Kidney epithelial cell (primary cell): ENCODE data around the gene HTRA2. TPM values are rescaled to one million over a fixed set of nuclear protein-coding genes. Genes with fewer than 3 reads are reported as not detected.
"Not testable (repeated sequence)": the region's sequence is repeated elsewhere in the genome, so short reads cannot be mapped to it uniquely, and the experiment has no call there.

Source experiments
- DNase-seq: peaks from one replicate; pipeline ENCODE4 v3.0.0-alpha.2; 2010; ENCODE audit warnings: low read depth
- H3K27me3 ChIP-seq: 2 replicates; pipeline ENCODE4 v1.6.0; 2011; ENCODE audit warnings: low read length; ENCODE audit not compliant: control insufficient read depth, insufficient read depth
- H3K36me3 ChIP-seq: 2 replicates; pipeline ENCODE4 v1.5.1; 2011; ENCODE audit warnings: low read length; ENCODE audit not compliant: control insufficient read depth, insufficient read depth
- H3K4me3 ChIP-seq: 2 replicates; pipeline ENCODE4 v1.5.1; 2011; ENCODE audit warnings: low read depth, mild to moderate bottlenecking, control low read depth, low read length
- total RNA-seq: library from RNA; depleted of rRNA; stranded (reverse); fragments of >200 nt; gene quantifications from 2 replicates; pipeline ENCODE4 v1.2.3, GENCODE V29; 2015
- TF ChIP-seq, protein P1 (sequence below): IDR thresholded peaks from 2 replicates; pipeline ENCODE4 v1.5.1; 2011; ENCODE audit warnings: mild to moderate bottlenecking, moderate library complexity, low read length, control low read depth, inconsistent platforms; ENCODE audit not compliant: insufficient read depth, poor library complexity, severe bottlenecking

The HTRA2 gene
- total RNA-seq, 1 donor from 2014 or later = 35.1 TPM

- H3K27me3 ChIP-seq = no peaks in the 10 kb centered on the region
- H3K36me3 ChIP-seq = no peaks in the 10 kb centered on the region
- TF ChIP-seq, protein P1, sequence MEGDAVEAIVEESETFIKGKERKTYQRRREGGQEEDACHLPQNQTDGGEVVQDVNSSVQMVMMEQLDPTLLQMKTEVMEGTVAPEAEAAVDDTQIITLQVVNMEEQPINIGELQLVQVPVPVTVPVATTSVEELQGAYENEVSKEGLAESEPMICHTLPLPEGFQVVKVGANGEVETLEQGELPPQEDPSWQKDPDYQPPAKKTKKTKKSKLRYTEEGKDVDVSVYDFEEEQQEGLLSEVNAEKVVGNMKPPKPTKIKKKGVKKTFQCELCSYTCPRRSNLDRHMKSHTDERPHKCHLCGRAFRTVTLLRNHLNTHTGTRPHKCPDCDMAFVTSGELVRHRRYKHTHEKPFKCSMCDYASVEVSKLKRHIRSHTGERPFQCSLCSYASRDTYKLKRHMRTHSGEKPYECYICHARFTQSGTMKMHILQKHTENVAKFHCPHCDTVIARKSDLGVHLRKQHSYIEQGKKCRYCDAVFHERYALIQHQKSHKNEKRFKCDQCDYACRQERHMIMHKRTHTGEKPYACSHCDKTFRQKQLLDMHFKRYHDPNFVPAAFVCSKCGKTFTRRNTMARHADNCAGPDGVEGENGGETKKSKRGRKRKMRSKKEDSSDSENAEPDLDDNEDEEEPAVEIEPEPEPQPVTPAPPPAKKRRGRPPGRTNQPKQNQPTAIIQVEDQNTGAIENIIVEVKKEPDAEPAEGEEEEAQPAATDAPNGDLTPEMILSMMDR = no peak
- no peak overlapping the region for H3K4me3 ChIP-seq
- DNase-seq = no peak
These were observed 30.2 kb downstream of the HTRA2 start for GRCh38 chr2:74559912-74560311.

GRCh38 chr2:74560591-74560990, 30.9 kb downstream of the HTRA2 start:
- TF ChIP-seq, protein P1 = no peak
- H3K4me3 ChIP-seq = no peak overlapping the region
- no peak for DNase-seq
- no peaks in the 10 kb centered on the region for H3K27me3 ChIP-seq
- H3K36me3 ChIP-seq = no peaks in the 10 kb centered on the region

- H3K27me3 ChIP-seq, H3K36me3 ChIP-seq, H3K4me3 ChIP-seq, DNase-seq: not testable (repeated sequence)
These were observed 31.3 kb downstream of the HTRA2 start for GRCh38 chr2:74561022-74561421.

DNA sequence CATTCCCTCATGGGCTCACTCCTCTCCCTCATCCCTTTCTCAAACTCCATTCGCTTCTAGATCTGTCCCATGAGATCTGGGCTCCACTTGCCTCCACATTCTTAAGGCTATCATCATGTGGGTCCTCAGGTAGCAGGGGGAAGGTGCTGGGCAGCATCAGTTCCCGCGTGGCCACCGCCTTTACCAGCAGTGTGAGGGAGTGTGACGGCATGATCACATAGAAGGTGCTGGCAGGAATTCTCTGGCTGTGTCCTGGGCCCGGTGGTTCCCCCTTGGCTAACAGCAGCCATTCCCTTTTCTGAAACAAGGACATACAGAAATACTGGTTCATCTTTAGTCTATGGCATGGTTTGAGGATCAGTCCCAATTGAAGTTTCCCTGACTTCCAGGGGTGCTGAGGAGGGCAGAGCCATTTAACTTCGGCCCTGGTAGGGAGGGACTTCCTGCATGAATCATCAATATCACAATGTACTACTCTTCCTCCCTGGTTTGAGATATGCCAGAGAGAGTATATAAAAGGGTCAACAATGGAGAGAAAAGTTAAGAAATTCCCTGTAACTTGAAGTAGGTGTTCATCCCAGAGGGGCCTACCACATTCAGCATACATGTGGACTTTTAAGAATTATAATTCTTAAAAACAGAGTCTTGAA, 32.5 kb downstream of the HTRA2 start:
- H3K4me3 ChIP-seq = no peak overlapping the region
- H3K27me3 ChIP-seq = no peaks in the 10 kb centered on the region
- no peak for DNase-seq
- TF ChIP-seq, protein P1 = no peak
- H3K36me3 ChIP-seq = no peaks in the 10 kb centered on the region

DNA sequence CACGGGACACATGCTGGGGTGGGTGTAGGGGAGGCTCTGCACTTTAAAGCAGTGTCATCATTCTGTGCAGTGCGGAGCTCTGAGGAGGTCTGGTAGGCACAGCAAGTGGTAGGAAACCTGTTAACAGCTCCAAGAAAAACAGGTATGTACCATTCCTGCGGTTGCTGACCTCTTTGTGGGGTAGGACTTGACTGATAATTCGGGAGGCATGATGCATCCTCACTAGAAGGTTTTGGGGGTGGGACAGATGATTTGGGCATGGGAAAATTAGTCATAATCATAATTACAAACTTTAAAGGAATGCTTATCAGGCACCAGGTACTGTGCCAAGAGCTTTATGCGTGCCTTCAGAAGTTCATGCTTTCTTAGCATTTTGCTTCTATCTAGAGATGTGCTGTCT, 34.5 kb downstream of the HTRA2 start:
- Histone ChIP-seq H3K4me3 (no peak overlapping the region), H3K36me3 (no peaks in the 10 kb centered on the region), H3K27me3 (no peaks in the 10 kb centered on the region)
- DNase-seq = no peak
- TF ChIP-seq, protein P1 = no peak

- TF ChIP-seq, protein P1 = no peak
- no peak for DNase-seq
- H3K4me3 ChIP-seq = no peak overlapping the region
- H3K27me3 ChIP-seq = no peaks in the 10 kb centered on the region
- H3K36me3 ChIP-seq = no peaks in the 10 kb centered on the region
These were observed 36.5 kb downstream of the HTRA2 start for GRCh38 chr2:74566076-74566753.
